ENCODE data around the gene CRYL1.
A peak's percentile ranks its signal among the peaks of the same experiment; 100 is the strongest.

Gene CRYL1

GRCh38 chr13:20494656-20495055, 31.0 kb downstream of the CRYL1 start:
- DNase-seq (ENCODE audit: extremely low read depth, low read depth), result no peak
- TF ChIP-seq, protein P1, sequence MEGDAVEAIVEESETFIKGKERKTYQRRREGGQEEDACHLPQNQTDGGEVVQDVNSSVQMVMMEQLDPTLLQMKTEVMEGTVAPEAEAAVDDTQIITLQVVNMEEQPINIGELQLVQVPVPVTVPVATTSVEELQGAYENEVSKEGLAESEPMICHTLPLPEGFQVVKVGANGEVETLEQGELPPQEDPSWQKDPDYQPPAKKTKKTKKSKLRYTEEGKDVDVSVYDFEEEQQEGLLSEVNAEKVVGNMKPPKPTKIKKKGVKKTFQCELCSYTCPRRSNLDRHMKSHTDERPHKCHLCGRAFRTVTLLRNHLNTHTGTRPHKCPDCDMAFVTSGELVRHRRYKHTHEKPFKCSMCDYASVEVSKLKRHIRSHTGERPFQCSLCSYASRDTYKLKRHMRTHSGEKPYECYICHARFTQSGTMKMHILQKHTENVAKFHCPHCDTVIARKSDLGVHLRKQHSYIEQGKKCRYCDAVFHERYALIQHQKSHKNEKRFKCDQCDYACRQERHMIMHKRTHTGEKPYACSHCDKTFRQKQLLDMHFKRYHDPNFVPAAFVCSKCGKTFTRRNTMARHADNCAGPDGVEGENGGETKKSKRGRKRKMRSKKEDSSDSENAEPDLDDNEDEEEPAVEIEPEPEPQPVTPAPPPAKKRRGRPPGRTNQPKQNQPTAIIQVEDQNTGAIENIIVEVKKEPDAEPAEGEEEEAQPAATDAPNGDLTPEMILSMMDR (IDR thresholded peaks at IDR 0.05; ENCODE audit: low read depth, low read length), result no peak

DNA sequence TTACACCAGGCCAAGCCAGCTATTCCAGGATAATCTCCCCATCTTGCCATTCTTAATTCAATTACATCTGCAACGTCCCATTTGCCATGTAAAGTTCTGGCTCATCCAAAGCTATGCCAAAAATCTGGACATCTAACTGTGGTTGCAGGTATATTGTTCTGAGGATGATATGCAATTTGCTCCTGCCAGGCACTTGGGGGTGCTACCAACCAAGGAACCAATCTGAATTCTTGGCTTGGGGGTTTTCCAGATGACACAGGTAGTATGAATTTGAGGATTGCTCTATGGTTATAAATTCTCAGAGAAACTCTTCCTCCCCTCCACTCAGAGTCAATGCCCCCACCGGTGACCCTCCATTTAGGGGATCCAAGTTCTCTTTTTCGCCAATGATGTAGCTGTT, 33.0 kb downstream of the CRYL1 start:
- peak; percentile 7 for DNase-seq (ENCODE audit: extremely low read depth, low read depth)
- TF ChIP-seq, protein P1 (IDR thresholded peaks at IDR 0.05; ENCODE audit: low read depth, low read length), result peak; percentile 63

GRCh38 chr13:20491926-20492435, 33.7 kb downstream of the CRYL1 start:
- TF ChIP-seq, protein P1 (IDR thresholded peaks at IDR 0.05; ENCODE audit: low read depth, low read length), result no peak
- DNase-seq (ENCODE audit: extremely low read depth, low read depth), result no peak

DNA sequence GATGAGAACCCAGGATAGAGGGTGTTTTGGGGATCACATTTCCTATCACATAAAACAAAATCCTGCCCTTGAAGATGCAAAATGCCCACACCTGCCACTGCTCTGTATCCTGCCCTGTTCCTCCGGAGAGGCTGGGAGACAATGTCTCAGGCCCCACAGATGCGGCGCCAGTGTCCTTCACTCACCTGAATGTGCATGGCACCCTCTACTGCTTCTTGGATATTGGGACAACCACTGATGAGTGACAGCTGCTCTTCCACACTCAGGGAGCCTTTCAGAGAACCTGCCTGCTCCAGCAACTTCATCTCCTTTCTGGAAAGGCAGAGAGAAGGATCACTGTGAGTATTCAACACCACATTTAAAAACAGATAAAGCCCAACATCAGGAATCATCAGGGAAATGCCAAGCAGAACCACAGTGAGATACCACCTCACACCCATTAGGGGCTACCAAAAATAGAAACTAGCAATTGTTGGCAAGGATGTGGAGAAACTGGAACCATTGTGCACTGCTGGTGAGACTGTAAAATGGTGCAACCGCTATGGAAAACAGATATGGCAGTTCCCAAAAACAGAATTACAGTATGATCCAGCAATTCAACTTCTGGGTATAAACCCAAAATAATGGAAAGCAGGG, 36.4 kb downstream of the CRYL1 start:
- DNase-seq (ENCODE audit: extremely low read depth, low read depth), result no peak
- TF ChIP-seq, protein P1 (IDR thresholded peaks at IDR 0.05; ENCODE audit: low read depth, low read length), result no peak

DNA sequence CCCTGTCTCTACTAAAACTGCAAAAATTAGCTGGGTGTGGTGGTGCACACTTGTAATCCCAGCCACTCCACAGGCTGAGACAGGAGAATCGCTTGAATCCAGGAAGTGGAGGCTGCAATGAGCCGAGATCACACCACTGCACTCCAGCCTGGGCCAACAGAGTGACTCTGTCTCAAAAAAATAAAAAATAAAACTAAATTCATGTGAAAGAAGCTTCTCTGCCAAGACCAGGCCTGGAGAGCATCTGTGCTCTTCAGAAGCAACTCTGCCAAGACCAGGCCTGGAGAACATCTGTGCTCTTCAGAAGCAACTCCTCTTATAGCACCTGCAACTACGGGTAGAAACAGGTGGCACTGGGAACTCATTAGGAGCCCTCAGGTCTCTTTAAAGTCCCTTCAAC, 37.7 kb downstream of the CRYL1 start:
- DNase-seq (ENCODE audit: extremely low read depth, low read depth), result no peak
- TF ChIP-seq, protein P1 (IDR thresholded peaks at IDR 0.05; ENCODE audit: low read depth, low read length), result no peak

DNA sequence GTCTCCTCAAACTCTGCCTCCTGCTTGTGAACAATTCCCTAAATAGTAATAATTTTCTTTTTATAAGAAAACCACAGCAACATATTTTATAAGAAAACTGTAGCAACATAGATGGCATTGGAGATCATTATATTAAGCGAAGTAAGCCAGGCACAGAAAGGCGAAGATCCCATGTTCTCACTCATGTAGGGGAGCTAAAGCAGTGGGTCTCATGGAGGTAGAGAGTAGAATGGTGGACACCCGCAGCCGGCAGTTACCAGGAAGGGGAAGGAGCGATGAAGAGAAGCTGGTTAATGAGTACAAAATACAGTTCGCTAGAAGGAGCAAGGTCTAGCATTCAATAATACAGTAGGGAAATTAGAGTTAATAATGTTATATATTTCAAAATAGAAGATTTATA, 42.9 kb downstream of the CRYL1 start:
- DNase-seq (ENCODE audit: extremely low read depth, low read depth), result no peak
- TF ChIP-seq, protein P1 (IDR thresholded peaks at IDR 0.05; ENCODE audit: low read depth, low read length), result no peak

DNA sequence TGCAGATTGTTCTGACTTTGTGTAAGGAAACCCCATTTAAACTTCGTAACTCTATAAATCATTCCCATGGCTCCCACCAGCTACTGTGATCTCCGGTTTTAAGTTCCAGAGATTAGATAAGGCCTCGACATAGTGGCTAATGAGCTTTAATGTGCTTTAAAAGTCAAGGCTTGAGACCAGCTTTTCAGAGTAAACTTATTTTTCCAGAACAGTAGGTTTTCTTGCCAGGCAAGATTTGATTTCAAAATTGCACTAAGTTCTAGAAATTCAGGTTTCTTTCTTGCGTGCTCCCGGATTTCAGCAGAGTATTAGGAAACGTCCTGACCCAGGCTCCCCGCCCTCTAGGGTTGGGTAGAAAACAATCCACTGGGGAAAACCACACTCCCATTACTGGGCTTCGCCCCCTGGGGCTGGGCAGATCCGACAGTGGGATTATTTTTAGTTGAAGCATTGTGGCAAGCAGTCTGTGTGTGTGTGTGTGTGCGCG, 43.3 kb downstream of the CRYL1 start:
- no peak for DNase-seq (ENCODE audit: extremely low read depth, low read depth)
- TF ChIP-seq, protein P1 (IDR thresholded peaks at IDR 0.05; ENCODE audit: low read depth, low read length), result no peak

Data from AG09319 (cell line).